D341Med (cell line): Measurements from ENCODE around the gene UBE4A.
"Not testable (repeated sequence)": the region's sequence is repeated elsewhere in the genome, so short reads cannot be mapped to it uniquely, and the experiment has no call there.

Source experiments
- DNase-seq: peaks from one replicate; pipeline ENCODE4 v3.0.0; 2012; ENCODE audit warnings: low spot score

Gene UBE4A

GRCh38 chr11:118401151-118401879 lies 41.9 kb downstream of the UBE4A start, which contains the start of gene ATP5MG:
Gene ATP5MG, plus strand, starts transcription at chr11:118401606. Its CDS starts 60 bp downstream, at chr11:118401666.
- DNase-seq, result peak; percentile 89

GRCh38 chr11:118401880-118402590 lies 42.6 kb downstream of the UBE4A start:
- DNase-seq, result no peak

- not testable (repeated sequence) for DNase-seq
Observed at GRCh38 chr11:118402594-118402993, 43.2 kb downstream of the UBE4A start.

DNA sequence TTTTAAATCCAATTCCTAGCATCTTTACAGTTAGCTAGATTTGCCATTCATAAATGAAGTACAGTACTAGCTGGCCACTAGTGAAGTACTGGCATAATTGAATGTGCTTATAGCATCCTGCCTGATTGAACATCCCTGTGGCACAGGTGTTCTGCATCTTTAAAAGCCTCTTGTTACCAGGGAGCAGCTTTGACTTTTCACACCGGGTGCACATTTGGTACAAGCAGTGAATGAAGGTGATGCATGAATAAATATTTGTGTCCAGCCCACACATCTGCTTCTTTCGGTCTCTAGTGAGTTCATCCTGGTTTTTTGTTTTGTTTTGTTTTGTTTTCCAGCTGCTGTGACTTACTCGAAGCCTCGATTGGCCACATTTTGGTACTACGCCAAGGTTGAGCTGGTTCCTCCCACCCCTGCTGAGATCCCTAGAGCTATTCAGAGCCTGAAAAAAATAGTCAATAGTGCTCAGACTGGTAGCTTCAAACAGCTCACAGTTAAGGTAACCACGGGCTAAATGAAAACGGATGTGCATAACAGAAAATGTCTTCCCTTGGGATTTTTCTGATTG lies 47.3 kb downstream of the UBE4A start:
- DNase-seq, result no peak

DNA sequence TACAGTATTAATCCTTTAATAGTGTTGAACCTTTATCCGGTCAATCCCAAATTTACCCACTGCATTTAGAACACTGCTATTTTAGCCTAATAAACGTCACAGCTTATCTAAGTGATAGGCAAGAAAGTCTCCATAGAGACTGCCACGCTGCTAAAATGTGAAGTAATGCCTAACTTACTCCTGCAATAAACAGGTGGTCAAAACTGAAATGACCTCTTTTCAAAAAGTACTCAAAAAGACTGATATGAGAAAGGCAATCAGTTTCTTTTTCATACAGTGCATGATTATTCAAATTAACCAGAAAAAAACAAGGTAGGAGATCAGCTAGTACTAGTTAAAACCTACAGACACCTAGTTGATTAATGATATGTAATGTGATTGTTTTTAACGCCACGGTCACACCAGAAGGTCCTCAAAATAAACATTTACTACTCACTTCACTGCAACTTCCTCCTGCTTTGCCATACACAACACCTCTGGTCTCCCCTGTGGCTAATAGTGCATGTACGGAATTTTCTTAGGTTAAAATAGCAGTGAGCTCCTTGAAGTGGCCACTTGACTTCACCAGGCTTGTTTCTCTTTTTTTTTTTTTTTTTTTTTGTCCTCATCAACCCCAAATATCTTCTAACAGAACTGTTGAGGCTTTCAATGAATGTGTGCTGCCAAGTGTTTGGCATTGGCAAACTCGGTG lies 50.8 kb downstream of the UBE4A start:
- DNase-seq, result no peak

DNA sequence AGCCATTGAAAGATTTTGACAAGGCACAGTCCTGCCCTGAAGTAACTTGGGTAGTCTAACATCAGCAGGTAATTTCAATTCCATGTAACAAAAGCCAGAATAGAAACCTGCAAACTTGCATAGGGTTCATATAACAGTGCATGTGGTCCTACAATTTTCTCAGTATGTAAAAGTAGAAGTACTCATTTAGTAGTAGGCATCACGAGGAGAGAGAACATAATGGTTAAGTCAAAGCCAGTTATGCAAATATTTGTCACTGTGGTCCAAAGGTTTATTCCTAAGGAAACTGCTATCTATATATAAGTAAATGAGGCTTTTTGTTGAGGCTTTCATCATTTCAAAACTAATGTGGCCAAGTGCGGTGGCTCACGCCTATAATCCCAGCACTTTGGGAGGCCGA lies 52.1 kb downstream of the UBE4A start:
- DNase-seq, result no peak

DNA sequence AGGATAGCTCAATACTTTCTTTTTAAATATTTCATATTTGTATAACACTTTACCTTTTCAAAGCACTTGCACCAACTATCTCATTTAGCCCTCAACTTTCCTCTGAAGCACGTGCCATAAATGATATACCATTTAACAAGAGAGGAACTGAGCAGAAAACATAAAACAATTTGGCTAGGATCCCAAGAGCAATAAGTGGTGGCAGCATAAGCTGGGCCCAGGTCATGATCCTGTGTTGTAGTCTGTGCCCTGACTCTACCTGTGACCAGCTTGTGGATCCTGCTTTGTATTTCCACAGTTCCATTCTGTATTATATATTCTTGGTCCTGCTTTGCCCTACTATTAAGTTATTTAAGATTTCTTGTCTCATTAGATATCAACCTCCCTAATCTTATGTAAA lies 53.5 kb downstream of the UBE4A start:
- DNase-seq, result no peak

GRCh38 chr11:118415062-118415738 lies 55.8 kb downstream of the UBE4A start:
- DNase-seq, result no peak

DNA sequence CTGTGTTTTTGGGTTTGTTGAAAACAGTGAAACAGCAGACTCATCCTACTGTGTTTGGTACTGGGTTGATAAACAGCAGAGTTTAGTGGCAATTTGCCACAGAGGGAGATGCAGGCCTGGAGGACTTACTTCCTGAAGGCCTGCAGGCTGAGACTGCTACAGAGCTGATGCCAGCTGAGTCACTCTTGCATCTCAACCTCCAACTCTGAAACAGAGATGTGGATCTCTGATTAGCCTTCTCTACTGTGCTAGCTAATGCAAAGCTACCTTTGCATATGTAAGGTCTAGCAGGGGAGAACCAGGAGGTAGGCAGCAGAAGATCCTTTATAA lies 56.3 kb downstream of the UBE4A start:
- DNase-seq, result no peak

GRCh38 chr11:118416900-118417299 lies 57.5 kb downstream of the UBE4A start:
- DNase-seq, result not testable (repeated sequence)

GRCh38 chr11:118417801-118418200 lies 58.4 kb downstream of the UBE4A start:
- DNase-seq, result no peak

- no peak for DNase-seq
Observed at GRCh38 chr11:118418766-118419165, 59.4 kb downstream of the UBE4A start.

DNA sequence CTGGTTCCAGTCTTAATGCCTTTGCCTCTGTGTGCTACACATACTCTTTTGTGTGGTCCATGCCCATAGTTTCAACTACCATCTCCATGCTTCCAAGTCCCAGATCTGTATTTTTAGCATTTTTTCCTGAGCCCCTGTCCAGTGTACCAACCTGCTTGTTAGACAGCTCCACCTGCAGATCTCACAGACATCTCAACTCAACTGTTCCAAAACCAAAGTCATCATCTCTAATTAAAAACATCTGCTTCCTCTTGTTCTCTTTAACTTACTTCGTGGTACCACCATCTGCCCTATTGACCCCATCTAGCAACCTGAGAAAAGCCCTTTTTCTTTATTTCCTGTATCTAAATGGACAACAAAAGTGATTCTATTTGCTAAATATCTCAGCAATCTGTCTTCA lies 68.3 kb downstream of the UBE4A start:
- DNase-seq, result no peak

DNA sequence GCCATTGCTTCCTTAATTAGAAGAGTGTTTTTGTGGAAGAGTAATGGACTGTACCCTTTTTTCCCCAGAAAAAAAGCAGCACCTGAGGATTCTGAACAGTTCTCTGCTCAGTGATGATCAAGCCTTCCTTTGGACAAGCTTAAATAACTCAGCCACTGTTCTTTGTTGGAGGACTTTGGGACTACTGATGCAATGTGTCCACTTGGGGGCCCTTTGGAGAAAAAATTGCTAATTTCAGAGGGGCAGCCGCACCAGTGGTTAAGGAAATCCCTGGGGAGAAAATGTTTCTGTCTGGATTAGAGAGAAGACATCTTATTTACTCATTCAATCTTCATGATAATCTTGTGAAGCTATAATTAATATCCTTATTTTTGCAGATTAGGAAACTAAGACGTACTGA lies 71.6 kb downstream of the UBE4A start:
- DNase-seq, result no peak

DNA sequence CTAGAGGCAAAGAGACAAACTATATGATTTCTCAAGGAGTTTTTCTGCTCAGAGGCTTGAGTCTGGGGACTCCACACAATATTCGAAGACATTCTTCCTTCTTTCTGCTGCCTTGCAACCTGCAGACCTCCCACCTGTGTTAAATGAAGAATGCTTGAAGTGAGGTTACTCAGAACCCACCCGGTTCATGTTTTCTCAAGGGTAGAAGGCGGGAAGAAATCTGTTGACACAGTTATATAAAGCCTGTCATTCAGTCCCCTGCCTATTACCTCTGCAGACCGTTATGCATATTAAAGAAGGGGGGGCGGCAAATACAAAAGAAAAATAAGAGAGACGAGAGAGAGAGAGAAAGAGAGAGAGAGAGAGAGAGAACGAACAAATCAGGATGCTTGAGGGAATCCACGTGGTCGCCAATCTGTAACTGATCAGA lies 74.7 kb downstream of the UBE4A start:
- DNase-seq, result no peak

DNA sequence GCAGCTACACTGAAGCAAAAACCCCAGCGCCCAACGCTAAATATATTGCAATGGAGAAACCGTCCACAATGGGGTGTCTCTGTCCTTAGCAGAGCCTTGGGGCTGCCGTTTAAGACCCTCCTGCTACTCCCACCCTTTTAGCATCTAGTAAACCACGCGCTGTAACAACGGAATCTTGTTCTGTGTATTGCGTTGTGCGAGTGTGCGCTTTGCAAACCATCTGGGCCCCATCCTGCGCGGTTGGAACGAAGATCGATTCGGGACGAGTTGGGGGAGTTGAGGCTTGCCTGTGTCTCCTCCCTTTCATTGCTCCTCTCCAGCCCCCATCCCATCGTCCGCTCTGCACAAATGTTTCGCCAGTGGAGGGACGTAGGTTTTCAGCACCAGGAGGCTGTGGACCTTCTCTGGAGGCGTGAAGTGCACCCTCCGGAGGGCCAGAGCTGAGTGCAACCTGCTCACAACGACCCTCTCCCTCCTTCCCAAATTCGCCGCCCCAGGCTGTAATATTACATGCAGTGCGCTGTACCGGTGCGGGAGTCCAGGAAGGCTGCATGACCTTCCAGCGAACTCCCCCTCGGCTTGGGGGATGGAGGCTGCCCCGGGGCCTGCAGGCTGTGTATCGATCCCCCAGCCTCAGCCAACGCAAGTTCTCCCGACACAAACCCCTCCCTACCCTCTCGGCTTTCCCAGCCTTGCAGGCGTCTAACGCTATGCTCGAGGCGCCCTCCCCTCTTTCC lies 75.3 kb downstream of the UBE4A start:
- peak; percentile 52 for DNase-seq

- peak; percentile 88 for DNase-seq
Observed at GRCh38 chr11:118435290-118435892, 76.0 kb downstream of the UBE4A start.

- DNase-seq, result peak; percentile 92
Observed at GRCh38 chr11:118435893-118436624, 76.7 kb downstream of the UBE4A start, which contains the start of gene KMT2A. Gene KMT2A, plus strand, starts transcription at chr11:118436492. Its CDS starts 21 bp downstream, at chr11:118436513.

DNA sequence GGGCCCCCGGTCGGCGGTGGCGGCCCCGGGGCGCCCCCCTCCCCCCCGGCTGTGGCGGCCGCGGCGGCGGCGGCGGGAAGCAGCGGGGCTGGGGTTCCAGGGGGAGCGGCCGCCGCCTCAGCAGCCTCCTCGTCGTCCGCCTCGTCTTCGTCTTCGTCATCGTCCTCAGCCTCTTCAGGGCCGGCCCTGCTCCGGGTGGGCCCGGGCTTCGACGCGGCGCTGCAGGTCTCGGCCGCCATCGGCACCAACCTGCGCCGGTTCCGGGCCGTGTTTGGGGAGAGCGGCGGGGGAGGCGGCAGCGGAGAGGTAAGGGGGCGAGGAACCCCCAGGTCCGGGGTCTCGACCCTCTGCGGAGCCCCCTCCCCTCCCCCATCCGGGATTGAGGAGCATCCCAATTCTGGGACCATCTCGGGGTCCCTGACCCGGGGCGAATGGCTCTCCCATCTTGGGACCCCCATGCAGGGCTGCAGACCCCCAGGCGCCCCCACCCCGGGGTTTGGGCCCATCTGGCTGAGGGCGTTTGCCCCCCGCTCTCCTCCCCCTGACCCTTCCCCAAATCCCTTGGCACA lies 77.3 kb downstream of the UBE4A start:
- DNase-seq, result no peak
